Ishikawa (cell line): ENCODE data around the gene RPL7A.

Experiments
- CREB1 ChIP-seq: IDR thresholded peaks from 2 replicates; pipeline ENCODE4 v1.6.1; 2012; ENCODE audit warnings: low read depth
- EGR1 ChIP-seq: IDR thresholded peaks from 2 replicates; pipeline ENCODE4 v1.6.1; 2012
- EP300 ChIP-seq: IDR thresholded peaks from 2 replicates; pipeline ENCODE4 v1.6.1; 2012; ENCODE audit warnings: borderline replicate concordance
- FOXM1 ChIP-seq: IDR thresholded peaks from 2 replicates; pipeline ENCODE4 v1.6.1; 2012; ENCODE audit warnings: low read depth, borderline replicate concordance
- MAX ChIP-seq: IDR thresholded peaks from 2 replicates; pipeline ENCODE4 v1.6.1; 2012
- REST ChIP-seq: IDR thresholded peaks from 2 replicates; pipeline ENCODE4 v1.6.1; 2012; ENCODE audit warnings: low read depth, mild to moderate bottlenecking
- TAF1 ChIP-seq: IDR thresholded peaks from 2 replicates; pipeline ENCODE4 v1.6.1; 2012; ENCODE audit warnings: low read depth, mild to moderate bottlenecking
- TEAD4 ChIP-seq: IDR thresholded peaks from 2 replicates; pipeline ENCODE4 v1.6.1; 2012
- USF1 ChIP-seq: IDR thresholded peaks from 2 replicates; pipeline ENCODE4 v1.6.1; 2012
- ZBTB7A ChIP-seq: IDR thresholded peaks from 2 replicates; pipeline ENCODE4 v1.6.1; 2012; ENCODE audit warnings: low read depth

GRCh38 chr9:133354766-133355165 is 6.7 kb downstream of the RPL7A start:
- no peak for TF ChIP-seq MAX
- no peak for TF ChIP-seq TEAD4
- TF ChIP-seq EGR1, result no peak
- no peak for TF ChIP-seq CREB1
- no peak for TF ChIP-seq USF1
- TF ChIP-seq FOXM1, result no peak
- TF ChIP-seq TAF1, result no peak
- no peak for TF ChIP-seq EP300
- TF ChIP-seq REST, result no peak
- no peak for TF ChIP-seq ZBTB7A
